NCI-H146 treated with DMSO at 0.1 percent for 48 hours (cell line): ENCODE results near the gene GALNT12.

Experiments
- DNase-seq: peaks from one replicate; lab custom pipeline; 2025; ENCODE audit not compliant: unreplicated experiment; lab: John Stamatoyannopoulos, UW

GALNT12 gene

GRCh38 chr9:98899408-98900056 lies 92.1 kb downstream of the GALNT12 start:
- DNase-seq, result no peak
